Measurements from ENCODE around the gene FBXL19. TPM values are rescaled to one million over a fixed set of nuclear protein-coding genes. Genes with fewer than 3 reads are reported as not detected.

Gene FBXL19
- total and polyA plus RNA-seq, 2 of the 13 experiments (the other 11 are each of a cell fraction or from before 2014, with no cell fraction given): 6.0 to 13.7 TPM

DNA sequence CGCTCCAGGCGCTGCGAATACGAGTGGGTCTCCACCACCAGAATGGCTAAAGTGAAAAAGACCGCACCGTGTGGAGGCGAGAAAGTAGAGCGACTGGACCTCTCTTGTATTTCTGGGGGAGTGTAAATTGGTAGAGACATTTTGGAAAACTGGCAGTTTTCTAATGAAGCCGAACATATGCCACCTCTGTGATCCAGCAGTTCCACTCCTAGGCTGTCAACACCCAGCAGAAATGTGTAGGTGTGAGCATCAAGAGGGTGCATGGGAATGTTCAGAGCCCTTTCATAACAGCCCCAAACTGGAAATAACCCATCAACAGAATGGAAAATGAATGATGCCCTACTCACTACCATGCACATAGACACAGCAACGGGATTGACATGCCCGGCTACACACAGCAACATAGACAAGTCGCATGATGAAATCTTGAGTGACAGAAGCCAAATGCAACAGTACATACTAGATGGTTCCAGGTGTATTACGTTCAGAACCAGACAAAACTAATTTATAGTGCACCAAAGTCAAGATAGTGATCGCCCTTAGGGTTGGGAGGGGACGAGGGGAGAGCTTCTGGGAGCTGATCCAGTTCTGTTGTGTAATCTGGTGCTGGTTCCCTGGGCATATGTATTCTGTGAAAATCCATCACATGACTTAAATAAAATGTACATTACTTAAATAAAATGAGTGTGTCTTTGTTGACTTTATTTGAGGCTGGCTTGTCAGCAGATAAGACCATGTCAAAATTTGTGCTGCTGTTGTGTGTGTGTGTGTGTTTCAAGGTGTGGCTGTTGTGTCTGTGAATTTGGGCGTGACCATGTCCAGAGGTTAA is 28.6 kb upstream of the FBXL19 start (continued):
- TF ChIP-seq, protein P1, sequence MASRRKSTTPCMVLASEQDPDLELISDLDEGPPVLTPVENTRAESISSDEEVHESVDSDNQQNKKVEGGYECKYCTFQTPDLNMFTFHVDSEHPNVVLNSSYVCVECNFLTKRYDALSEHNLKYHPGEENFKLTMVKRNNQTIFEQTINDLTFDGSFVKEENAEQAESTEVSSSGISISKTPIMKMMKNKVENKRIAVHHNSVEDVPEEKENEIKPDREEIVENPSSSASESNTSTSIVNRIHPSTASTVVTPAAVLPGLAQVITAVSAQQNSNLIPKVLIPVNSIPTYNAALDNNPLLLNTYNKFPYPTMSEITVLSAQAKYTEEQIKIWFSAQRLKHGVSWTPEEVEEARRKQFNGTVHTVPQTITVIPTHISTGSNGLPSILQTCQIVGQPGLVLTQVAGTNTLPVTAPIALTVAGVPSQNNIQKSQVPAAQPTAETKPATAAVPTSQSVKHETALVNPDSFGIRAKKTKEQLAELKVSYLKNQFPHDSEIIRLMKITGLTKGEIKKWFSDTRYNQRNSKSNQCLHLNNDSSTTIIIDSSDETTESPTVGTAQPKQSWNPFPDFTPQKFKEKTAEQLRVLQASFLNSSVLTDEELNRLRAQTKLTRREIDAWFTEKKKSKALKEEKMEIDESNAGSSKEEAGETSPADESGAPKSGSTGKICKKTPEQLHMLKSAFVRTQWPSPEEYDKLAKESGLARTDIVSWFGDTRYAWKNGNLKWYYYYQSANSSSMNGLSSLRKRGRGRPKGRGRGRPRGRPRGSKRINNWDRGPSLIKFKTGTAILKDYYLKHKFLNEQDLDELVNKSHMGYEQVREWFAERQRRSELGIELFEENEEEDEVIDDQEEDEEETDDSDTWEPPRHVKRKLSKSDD (CRISPR knock-in tag; IDR thresholded peaks at IDR 0.05; ENCODE audit: low read depth): no peak
- 0 out of 2 replicates have a peak, but pooled peaks have one; percentile 17 for TF ChIP-seq LBX2 (CRISPR knock-in tag; IDR thresholded peaks at IDR 0.05; ENCODE audit: borderline replicate concordance)
- no peak for TF ChIP-seq TRIM22 (IDR thresholded peaks at IDR 0.05)
- TF ChIP-seq TAF15 (IDR thresholded peaks at IDR 0.05; ENCODE audit: low read depth, low read length, poor library complexity, severe bottlenecking): no peak
- TF ChIP-seq TBL1XR1 (IDR thresholded peaks at IDR 0.05; ENCODE audit: borderline replicate concordance, low read length, partially characterized antibody): no peak
- TF ChIP-seq EP300 (IDR thresholded peaks at IDR 0.05; ENCODE audit: low read depth in 2 of 2, low read length in 2 of 2): no peak
- TF ChIP-seq EP300 (CRISPR knock-in tag; IDR thresholded peaks at IDR 0.05; ENCODE audit: borderline replicate concordance): peak; percentile 2; the same call in 1 of the 2 replicates
- TF ChIP-seq SSRP1 (CRISPR knock-in tag; IDR thresholded peaks at IDR 0.05): no peak
- TF ChIP-seq ELF4 (CRISPR knock-in tag; IDR thresholded peaks at IDR 0.05; ENCODE audit: borderline replicate concordance): 0 out of 2 replicates have a peak, but pooled peaks have one; percentile 35
- no peak for TF ChIP-seq MED13 (CRISPR knock-in tag; IDR thresholded peaks at IDR 0.05)
- no peak for TF ChIP-seq USF2 (IDR thresholded peaks at IDR 0.05; ENCODE audit: low read depth, low read length)
- peak; percentile 60; the same call in 1 of the 2 replicates for TF ChIP-seq USF2 (CRISPR knock-in tag; IDR thresholded peaks at IDR 0.05; ENCODE audit: borderline replicate concordance)
- TF ChIP-seq XRCC5 (optimal IDR thresholded peaks at IDR 0.05; ENCODE audit: low read length): no peak
- 0 out of 2 replicates have a peak, but pooled peaks have one; percentile 2 for TF ChIP-seq NFE2L1 (CRISPR knock-in tag; IDR thresholded peaks at IDR 0.05; ENCODE audit: borderline replicate concordance)
- TF ChIP-seq ZNF557 (CRISPR knock-in tag; IDR thresholded peaks at IDR 0.05): no peak
- peak; percentile 7; the same call in 1 of the 2 replicates for TF ChIP-seq ZNF276 (CRISPR knock-in tag; IDR thresholded peaks at IDR 0.05; ENCODE audit: low read depth)
- no peak for TF ChIP-seq RARA (CRISPR knock-in tag; IDR thresholded peaks at IDR 0.05)

All from HepG2 (cell line).